ENCODE data around the gene RTN4R.

The RTN4R gene

GRCh38 chr22:20198557-20199319, 69.4 kb downstream of the RTN4R start:
- DNase-seq (ENCODE audit: low spot score) = no peak

GRCh38 chr22:20197407-20198030, 70.6 kb downstream of the RTN4R start:
- no peak for DNase-seq (ENCODE audit: low spot score)

GRCh38 chr22:20196094-20196842, 71.8 kb downstream of the RTN4R start:
- DNase-seq (ENCODE audit: low spot score) = no peak

GRCh38 chr22:20194681-20195593, 73.2 kb downstream of the RTN4R start:
- DNase-seq (ENCODE audit: low spot score) = no peak

- no peak for DNase-seq (ENCODE audit: low spot score)
These were observed 74.2 kb downstream of the RTN4R start for GRCh38 chr22:20193761-20194494.

GRCh38 chr22:20192972-20193760, 75.0 kb downstream of the RTN4R start:
- DNase-seq (ENCODE audit: low spot score) = no peak

- DNase-seq (ENCODE audit: low spot score) = no peak
These were observed 75.7 kb downstream of the RTN4R start for GRCh38 chr22:20192293-20192971.

- no peak for DNase-seq (ENCODE audit: low spot score)
These were observed 76.3 kb downstream of the RTN4R start for GRCh38 chr22:20191803-20192202.
